HL-60 (cell line): ENCODE data around the gene PRDM16.

Experiments
- CTCF ChIP-seq: IDR thresholded peaks from one replicate; pipeline ENCODE4 v1.5.1; 2011; ENCODE audit warnings: low read length, control low read depth, inconsistent platforms; ENCODE audit not compliant: insufficient read depth
- POLR2AphosphoS5 ChIP-seq: IDR thresholded peaks from 2 replicates; pipeline ENCODE4 v1.6.1; 2012; ENCODE audit warnings: low read depth
- SPI1 ChIP-seq: IDR thresholded peaks from 2 replicates; pipeline ENCODE4 v1.6.1; 2012; ENCODE audit warnings: low read depth, mild to moderate bottlenecking, borderline replicate concordance

GRCh38 chr1:3196577-3197245, 127.7 kb downstream of the PRDM16 start:
- TF ChIP-seq CTCF (no peak), SPI1 (no peak), POLR2AphosphoS5 (no peak)
